RPMI7951 (cell line): Measurements from ENCODE around the gene KCNMB2. TPM values are rescaled to one million over a fixed set of nuclear protein-coding genes. Genes with fewer than 3 reads are reported as not detected.

Experiments
- DNase-seq: peaks from one replicate; pipeline ENCODE4 v3.0.0-alpha.2; 2012; ENCODE audit warnings: low read depth
- total RNA-seq: library from RNA; depleted of rRNA; stranded (reverse); fragments of >200 nt; shearing (Covaris generic); gene quantifications from 2 replicates; pipeline ENCODE4 v1.2.3, GENCODE V29; 2014; rRNA removed

The KCNMB2 gene
- total RNA-seq: 23.0 and 27.4 TPM in 2 replicates

DNA sequence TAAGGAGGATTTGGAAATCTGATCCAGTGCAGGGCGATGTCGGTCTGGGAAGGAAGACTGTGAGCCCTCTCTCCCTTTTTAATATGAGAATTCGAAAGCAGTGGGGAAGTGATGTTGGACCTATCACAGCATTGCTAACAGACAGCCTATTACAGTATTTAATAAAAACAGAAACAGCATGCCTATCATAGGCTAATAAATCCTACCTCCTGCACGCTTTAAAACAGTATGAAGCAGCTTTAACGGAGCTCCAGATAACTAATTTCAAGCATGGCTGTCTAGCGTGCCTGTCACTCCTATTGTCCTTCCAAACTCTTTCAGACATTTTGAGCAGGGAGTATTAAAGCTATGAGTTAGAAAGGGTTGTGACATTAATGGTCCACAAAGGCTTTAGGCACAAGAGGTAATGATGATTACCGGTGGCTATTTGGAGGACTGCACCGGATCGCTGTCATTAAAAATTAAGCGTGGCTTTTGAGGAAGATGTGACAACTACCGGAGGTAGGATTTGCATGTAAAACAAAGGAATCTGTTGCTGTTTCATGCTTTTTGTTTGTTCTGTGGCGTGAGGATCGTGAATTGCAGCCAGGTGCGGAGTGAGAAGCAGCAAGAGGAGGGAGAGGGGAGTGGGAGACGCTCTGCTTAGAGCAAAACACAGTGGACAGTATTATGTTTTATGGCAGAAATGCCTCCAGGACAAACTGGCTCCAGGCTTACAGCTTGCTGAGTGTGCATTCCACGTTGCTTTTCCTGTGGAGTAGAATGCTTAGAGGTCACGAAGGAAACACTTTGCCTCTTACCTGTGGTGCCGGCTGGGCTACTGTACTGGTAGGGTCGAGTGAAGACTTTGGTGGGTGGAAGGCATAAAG is at the start of gene KCNMB2:
Gene KCNMB2, plus strand, starts transcription at position 226 of the 869 bp plus-strand sequence.
- DNase-seq: peak; percentile 78

DNA sequence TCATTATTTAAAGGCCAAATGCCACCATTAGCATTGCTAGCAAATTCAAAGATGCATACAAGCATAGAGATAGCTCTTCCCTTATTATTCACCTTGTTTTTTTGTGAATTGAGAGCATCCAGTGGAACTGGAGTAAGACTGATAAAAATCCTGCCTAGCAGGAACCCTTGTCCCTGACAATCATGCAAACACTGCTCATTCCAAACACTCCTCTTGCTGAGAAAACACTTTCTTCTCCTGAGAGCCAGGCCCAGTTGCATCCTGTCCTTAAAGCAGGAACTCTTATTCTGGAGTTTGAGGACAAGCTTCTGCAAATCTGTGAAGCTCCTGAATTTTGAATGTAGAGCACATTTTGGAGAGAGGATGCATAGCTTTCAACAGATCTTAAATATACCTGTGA is 49.3 kb upstream of the KCNMB2 start:
- no peak for DNase-seq

DNA sequence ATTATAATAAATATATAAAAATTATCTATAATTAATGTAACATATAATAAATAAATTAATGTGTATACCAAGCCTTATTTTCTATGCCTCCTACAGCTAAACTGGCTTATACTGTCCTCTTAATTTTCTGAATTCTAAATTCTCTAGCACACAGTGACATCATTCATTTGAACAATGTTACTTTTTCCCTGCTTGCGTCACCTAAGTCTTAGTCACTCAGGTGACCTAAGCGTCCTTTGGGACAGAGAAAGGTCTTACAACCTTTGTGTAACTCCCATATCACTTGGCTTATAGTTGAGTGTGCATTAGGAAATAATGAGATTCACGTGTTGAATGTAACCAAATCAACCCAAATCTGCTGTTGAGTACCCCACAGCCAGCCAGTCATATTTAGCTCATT is 48.5 kb upstream of the KCNMB2 start:
- DNase-seq: no peak

DNA sequence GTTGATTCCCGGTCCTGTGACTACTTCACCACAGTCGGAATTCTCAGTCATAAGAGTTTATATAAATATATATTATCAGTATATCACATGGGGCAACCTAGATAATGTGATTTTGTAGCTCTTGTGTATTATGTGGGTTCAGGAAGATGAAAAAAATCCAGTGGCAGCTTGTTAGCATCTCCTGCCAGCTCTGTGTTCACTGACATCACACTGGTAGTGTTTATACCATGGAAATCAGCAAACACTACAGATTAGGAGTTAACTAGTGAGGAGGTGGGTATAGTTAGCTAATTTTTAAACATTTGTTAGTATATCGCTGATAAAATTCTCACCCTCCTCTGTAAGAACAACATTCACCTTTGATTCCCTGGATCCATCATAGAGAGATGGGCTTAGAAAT is 44.5 kb upstream of the KCNMB2 start:
- no peak for DNase-seq

DNA sequence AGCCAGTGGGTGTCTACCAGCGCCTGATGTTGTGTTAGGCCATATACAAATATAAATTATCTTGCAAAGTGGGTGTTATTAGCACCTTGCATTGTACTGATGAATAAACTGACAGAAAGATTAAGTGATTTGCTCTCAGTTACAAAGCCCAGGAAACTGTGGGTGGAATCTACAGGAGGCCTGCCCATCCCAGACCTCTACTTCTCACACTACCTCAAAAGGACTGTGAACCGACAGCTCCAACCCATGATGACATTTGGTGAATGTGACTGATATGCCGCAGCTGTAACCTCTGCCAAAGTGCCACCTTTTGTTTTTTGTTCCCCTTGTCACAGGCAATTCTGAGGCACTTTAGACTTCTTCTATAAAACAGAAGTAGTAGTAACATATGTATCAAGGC is 43.7 kb upstream of the KCNMB2 start:
- DNase-seq: no peak

DNA sequence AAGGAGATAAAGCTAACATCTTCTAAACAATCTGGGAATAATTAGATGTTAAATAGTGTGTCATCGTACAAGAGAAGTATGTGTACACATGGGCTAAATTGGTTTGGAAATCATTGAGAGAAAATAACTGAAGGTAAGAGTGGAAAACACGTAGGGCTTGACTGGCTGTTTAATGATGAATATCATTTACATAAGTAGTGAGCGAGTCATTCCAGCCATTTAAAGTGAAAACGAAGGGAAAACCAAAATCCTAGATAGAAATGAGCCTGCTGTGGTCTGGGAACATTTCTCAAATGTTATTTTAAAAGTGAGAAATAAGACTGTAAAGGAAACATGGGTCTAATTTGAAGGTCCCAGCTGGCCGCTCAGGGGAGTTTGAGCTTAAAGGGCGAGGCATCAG is 41.9 kb upstream of the KCNMB2 start:
- DNase-seq: peak; percentile 41

DNA sequence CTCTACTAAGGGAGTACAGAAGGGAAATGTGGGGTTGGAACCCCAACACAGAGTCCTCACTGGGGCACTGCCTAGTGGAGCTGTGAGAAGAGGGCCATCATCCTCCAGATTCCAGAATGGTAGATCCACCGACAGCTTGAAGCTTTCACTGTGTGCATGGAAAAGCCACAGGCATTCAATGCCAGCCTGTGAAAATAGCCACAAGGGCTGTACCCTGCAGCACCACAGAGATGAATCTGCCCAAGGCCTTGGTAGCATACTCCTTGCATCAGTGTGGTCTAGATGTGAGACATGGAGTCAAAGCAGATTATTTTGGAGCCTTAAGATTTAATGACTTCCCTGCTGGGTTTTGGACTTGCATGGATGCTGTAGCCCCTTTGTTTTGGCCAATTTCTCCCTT is 39.3 kb upstream of the KCNMB2 start:
- peak; percentile 28 for DNase-seq

DNA sequence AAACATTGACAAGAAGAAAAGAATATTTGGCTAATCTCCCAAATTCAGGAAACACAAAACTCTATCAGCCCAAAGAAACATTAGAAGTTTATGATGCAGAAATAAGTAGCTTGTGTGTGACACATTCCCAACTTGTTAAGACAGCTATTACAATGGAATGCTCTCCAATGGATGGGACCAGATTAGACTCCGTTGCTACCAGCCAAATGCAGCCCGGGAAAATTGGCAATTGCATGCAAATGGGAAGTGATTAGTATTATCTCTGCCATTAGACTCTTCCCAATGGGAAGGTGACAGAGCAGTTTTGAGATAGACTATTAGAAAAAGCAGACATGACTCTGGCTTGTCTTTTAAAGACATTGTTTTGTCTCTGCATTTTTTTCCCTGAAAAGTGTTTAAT is 37.4 kb upstream of the KCNMB2 start:
- DNase-seq: peak; percentile 45

DNA sequence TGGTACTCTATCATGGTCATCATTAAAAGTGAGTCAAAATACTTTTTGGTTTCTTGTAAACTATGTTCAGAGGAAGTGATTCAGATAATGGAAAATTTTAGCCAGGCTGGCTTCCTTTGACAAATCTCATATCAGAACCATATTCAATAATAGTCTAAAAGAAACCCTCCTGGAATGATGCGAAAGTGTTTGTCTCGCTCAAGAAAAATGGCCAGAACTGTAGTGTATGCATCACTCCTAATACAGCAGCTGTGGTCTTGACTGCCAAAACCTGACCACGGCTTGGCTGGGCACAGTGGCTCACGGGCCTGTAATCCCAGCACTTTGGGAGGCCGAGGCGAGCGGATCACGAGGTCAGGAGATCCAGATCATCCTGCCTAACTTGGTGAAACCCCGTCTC is 35.6 kb upstream of the KCNMB2 start:
- peak; percentile 75 for DNase-seq

DNA sequence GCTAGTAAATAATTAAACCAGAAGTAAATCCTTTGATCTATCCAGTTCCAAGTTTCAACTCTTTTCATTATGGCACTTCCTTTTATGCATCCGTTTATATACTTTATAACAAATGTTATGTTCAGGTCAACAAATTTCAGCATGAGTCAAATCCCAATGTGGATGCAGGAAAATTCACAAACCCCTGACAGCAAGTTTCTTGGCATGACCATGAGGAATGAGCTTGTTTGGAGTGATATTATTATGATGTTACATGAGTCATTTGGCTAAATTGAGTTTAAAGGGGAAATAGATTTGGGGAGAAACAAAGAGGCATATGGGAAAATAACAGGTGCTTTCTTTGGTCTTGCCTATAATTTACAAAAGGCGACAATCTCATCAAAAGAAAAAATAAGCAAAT is 32.1 kb upstream of the KCNMB2 start:
- peak; percentile 29 for DNase-seq

DNA sequence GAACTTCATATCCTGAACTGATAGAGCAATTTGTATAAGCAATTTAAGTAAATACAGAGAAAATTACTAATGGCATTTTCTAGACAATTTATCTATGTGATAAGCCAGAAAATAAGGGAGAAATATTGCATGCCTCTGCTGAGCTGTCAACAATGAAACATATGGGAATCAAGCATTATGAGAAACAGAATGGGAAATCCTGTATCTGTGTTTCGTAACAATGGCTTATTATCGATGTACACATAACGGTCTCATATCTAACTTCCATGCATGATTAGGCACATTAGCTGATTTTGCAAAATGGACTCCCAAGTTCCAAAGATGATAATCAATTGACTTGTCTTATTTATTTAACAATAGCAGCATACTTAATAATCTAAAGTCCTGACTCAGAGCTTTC is 30.4 kb upstream of the KCNMB2 start:
- no peak for DNase-seq

DNA sequence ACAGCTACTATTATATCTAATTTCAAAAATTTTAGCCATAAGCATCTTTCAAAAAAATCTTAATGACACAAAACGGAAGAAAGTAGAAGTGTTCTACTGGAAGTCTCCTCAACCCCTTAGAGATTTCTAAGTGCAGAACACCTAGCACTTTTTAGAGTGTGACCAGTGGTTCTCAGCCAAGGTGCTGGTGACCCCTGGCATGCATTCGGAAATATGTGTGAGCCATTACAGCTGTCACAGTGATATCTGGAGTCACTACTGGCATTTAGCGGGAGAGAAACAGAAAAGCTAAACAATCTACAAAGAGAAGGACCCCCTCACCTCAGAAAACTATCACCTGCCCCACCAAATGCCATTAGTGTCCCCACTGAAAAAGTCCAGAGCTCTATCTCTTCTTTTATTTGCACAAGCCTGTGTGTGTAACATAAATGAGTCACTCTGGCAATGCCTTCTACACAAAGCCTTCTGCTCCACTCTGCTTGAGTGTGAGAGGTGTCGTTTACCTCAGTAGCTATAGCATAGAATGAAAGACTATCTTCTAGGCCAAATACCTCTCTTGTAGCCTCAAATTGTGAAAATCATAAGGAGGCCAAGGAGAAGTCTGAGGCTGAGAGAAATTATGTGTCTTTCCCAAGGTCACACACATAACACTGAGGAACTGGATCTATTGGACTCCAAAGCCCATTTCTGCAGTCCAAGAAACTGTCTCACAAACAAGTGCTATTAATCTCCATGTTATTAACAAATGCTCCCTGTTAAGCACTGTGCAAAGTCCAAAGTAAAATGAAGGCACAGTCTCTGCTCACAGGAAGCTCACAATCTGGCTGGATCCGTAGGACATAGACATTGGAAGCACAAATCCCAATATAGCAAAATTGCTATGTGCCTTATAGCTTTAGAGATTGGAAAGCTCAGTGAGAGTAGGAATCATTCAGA is 28.5 kb upstream of the KCNMB2 start:
- no peak for DNase-seq

DNA sequence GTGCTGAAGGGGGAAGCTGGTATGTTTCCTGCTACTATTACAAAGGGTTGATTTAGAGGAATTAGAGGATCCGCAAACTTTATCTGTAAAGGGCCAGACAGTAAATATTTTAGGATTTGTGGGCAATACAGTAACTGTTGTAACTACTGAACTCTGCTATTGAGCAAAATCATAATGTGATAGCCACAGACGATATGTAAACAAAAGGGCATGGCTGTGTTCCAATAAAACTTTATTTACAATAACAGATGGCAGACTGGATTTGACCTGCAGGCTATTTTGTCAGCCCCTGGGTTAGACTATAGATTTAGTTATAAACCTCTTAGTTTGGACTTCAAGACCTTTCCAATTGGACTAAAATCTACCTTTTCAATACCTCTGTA is 27.8 kb upstream of the KCNMB2 start:
- no peak for DNase-seq

DNA sequence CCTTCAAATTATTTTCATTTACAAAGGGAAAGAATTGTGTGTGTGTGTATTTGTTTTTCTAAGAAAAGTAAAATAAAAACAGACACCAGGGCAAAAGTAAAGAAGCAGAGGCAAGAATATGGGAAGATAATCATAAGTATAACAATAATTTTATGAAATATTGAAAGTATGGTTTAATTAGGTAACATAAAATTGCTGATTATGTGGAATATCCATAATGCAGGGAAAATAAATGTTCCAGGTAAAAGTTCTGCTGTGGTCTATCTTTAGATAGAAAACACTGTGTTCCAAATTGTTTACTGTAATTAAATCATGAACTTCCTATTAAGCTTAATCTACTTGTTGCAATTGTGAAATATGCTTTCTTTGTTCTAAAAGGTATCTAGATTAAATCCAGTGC is 25.7 kb upstream of the KCNMB2 start:
- no peak for DNase-seq

DNA sequence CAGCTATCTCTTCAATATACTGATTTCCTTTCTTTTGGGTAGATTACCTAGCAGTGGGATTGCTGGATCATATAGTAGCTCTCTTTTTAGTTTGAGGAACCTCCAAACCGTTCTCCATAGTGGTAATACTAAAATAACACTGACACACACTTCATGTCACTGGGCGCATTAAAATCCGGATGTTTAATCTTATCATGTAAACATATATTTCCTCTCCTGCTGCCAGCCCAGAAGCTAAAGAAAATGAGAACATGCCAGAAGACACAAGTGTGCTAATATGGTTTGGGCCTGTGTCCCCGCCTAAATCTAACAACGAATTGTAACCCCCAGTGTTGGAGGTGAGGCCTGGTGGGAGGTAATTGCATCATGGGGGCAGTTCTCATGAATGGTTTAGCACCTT is 23.6 kb upstream of the KCNMB2 start:
- DNase-seq: peak; percentile 26

DNA sequence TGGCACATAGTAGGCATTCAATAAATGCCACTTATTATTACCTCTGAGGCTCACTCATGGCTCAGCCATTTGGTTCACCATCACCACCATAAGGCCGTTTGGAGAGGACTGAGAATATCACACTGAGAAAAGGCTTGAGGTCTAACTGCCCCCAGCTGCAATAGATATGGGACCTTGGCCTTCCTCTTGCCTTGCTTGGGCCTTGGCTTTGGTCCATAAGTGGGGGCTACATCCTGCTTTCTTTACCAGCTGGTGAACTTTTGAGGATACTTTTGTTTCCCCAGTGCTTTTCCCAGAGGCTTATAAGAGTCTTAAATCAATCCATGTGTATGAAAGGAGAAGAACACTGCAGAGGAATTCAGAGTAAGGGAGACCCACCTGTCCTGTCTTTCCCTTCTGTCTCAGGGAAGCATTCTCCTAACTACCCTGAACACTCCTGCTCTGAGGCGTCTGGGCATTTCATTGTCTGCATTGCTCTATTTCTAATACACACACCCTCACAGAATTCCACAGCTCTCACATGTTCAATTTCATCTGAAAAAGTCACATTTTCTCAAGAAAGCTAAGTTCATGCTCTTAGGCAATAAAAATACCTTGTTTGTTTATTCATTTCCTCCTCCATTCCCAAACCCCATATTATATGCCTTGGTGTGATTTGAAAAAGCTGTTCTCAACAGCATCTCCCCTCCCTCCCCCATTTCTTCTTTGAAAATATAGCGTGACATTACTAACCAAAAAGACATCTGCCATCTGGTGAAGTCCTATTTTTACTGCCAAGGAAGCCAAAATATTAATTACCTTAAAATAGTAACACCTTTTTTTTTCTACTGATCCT is 22.5 kb upstream of the KCNMB2 start:
- peak; percentile 92 for DNase-seq

DNA sequence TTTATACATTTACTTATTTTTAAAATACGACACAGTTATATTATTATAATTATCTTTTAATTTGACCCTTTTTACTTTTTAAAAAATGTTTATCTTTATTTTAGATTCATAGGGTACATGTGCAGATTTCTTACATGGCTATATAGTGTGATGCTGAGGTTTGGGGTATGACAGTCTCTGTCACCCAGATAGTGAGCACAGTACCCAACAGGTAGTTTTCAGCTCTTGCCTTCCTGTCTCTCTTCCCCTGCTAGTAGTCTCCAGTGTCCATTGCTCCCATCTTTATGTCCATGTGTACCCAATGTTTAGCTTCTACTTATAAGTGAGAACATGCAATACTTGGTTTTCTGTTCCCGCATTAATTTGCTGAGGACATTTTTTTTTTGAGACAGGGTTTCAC is 21.8 kb upstream of the KCNMB2 start:
- peak; percentile 29 for DNase-seq

DNA sequence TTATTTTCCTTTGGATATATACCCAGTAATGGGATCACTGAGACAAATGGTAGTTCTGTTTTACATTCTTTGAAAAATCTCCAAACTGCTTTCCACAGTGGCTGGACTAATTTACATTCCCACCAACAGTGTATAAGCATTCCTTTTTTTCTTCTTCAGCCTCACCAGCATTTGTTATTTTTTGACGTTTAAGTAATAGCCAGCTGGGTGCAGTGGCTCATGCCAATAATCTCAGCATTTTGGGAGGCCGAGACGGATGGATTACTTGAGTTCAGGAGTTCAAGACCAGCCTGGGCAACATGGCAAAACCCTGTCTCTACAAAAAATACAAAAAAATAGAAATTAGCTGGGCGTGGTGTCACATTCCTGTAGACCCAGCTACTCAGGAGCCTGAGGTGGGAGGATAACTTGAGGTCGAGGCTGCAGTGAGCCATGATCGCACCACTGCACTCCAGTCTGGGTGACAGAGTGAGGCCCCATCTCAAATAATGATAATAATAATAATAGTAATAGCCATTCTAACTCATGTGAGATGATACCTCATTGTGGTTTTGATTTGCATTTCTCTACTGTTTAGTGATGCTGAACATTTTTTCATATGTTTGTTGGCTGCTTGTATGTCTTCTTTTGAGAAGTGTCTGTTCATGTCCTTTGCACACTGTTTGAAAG is 21.0 kb upstream of the KCNMB2 start:
- peak; percentile 37 for DNase-seq

DNA sequence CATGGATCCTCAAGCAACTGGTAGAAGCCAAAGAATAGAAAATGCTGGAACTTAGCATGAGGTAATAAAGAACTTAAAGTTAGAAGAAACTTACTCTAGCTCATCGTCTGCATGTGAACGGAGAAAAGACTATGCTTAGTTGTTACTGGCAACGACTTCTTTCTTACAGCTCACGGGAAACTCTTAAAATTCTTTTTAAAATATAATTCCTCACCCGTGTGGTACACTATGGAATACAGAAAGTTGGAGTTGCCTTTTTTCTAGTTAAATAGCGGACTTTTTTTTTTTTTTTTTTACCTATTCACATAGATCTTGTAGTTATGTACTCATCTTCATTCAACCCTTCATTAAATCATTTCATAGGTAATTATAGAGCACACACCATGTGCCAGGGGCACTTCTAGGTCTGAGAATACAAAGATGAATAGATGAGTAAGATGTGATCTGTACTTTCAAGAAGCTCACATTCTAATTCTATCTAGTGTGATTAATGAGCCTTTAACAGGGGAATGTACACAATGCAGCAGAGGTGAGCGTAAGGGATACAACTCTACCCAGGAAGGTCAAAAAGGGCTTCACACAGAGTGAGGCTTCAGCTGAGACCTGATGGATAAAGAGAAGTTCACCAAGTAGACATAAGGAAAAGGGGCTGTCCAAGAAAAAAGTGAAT is 18.4 kb upstream of the KCNMB2 start:
- DNase-seq: peak; percentile 41

DNA sequence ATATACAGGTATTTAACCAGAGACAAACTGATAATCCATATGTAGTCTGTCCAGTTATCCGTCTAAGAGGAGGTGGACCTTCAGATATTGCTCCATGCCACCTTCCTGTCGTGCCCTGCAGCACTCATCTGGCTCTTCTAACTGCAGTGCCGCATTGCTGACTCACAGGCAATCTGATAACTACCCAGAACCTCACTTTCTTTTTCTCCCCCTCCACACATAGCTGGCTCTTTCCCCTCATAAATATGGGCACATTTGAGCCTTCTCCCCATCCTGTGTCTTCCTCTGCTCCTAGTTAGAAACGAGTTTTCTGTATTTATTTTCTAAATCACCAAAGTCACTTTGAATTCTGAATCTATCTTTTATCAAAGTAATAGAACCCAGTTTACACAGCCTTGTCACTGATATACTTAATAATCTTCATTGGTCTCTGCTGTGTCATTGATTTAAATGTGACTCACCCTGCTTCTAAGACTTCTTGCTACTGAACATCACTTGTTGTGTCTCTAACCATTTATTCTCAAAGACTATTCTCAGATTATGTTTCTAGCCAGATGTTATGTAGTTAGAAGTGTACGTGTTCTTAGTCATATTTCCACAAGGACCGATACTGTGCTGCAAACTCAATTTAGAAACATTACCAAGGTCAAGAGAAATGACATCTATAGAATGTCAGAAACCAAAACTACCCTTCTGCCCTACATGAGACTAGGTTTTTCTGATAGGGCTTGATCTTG is 17.4 kb upstream of the KCNMB2 start:
- DNase-seq: peak; percentile 92
